Measurements from ENCODE around the gene EMSY.

The EMSY gene

GRCh38 chr11:76552987-76553386, 108.2 kb downstream of the EMSY start:
- no peak overlapping the region for H3K4me3 ChIP-seq (ENCODE audit: control insufficient read depth, low read depth, low read length)
- no peak for TF ChIP-seq CTCF (conservative IDR thresholded peaks at IDR 0.05; ENCODE audit: control insufficient read depth, insufficient read depth, low read depth, low read length)
- no peak for DNase-seq (ENCODE audit: low read depth)

- no peak for TF ChIP-seq CTCF (conservative IDR thresholded peaks at IDR 0.05; ENCODE audit: control insufficient read depth, insufficient read depth, low read depth, low read length)
- H3K4me3 ChIP-seq (ENCODE audit: control insufficient read depth, low read depth, low read length): no peak overlapping the region
- DNase-seq (ENCODE audit: low read depth): no peak
These were observed 109.0 kb downstream of the EMSY start for GRCh38 chr11:76553554-76554476.

- no peak for DNase-seq (ENCODE audit: low read depth)
- H3K4me3 ChIP-seq (ENCODE audit: control insufficient read depth, low read depth, low read length): no peak overlapping the region
- no peak for TF ChIP-seq CTCF (conservative IDR thresholded peaks at IDR 0.05; ENCODE audit: control insufficient read depth, insufficient read depth, low read depth, low read length)
These were observed 109.9 kb downstream of the EMSY start for GRCh38 chr11:76554767-76555166.

- no peak overlapping the region for H3K4me3 ChIP-seq (ENCODE audit: control insufficient read depth, low read depth, low read length)
- DNase-seq (ENCODE audit: low read depth): no peak
- TF ChIP-seq CTCF (conservative IDR thresholded peaks at IDR 0.05; ENCODE audit: control insufficient read depth, insufficient read depth, low read depth, low read length): no peak
These were observed 112.6 kb downstream of the EMSY start for GRCh38 chr11:76557466-76557865.

- no peak for TF ChIP-seq CTCF (conservative IDR thresholded peaks at IDR 0.05; ENCODE audit: control insufficient read depth, insufficient read depth, low read depth, low read length)
- no peak overlapping the region for H3K4me3 ChIP-seq (ENCODE audit: control insufficient read depth, low read depth, low read length)
- no peak for DNase-seq (ENCODE audit: low read depth)
These were observed 113.7 kb downstream of the EMSY start for GRCh38 chr11:76558473-76558872.

GRCh38 chr11:76558891-76559290, 114.1 kb downstream of the EMSY start:
- no peak overlapping the region for H3K4me3 ChIP-seq (ENCODE audit: control insufficient read depth, low read depth, low read length)
- TF ChIP-seq CTCF (conservative IDR thresholded peaks at IDR 0.05; ENCODE audit: control insufficient read depth, insufficient read depth, low read depth, low read length): no peak
- DNase-seq (ENCODE audit: low read depth): no peak

Data from fibroblast of mammary gland (primary cell).